Measurements from ENCODE around the gene RFESD.

Gene RFESD

DNA sequence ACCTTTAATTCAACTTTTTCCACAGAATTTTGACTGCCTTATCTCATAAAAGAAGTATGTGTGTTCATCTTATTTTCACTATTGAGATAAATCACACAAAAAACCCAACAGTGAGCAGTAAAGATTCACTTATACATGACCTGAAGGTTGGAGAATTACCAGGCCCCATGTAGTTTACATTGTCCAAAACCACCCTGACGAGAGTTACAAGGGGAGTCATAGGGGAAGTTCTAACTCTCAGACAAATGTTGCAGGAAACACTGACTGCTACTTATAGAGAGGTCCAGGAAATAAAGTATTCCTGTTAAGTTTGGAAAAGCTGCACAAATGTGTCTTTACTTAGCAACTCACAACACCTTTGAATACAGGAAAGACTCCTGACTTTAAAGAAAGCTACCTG lies 22.2 kb downstream of the RFESD start:
- Histone ChIP-seq H3K79me2 (ENCODE audit: low read length) (no peaks in the 10 kb centered on the region), H3K4me1 (ENCODE audit: low read length) (peaks cover 31% of the 10 kb centered on the region), H3K9ac (ENCODE audit: low read length) (no peak overlapping the region), H3K9me3 (ENCODE audit: insufficient read depth, low read length) (no peaks in the 10 kb centered on the region), H3K27ac (ENCODE audit: low read length) (no peak overlapping the region), H3K36me3 (replicated peaks; ENCODE audit: low read depth, low read length) (no peaks in the 10 kb centered on the region), H4K20me1 (ENCODE audit: insufficient read depth, low read length) (no peaks in the 10 kb centered on the region), H3K4me2 (ENCODE audit: low read length) (peak overlapping the region; percentile 32; the same call in 1 of the 2 replicates), H3K4me3 (ENCODE audit: low read length) (no peak overlapping the region), H3K27me3 (ENCODE audit: low read depth, low read length) (no peaks in the 10 kb centered on the region), H2AFZ (ENCODE audit: low read depth, low read length) (peak overlapping the region; percentile 53)
- TF ChIP-seq EZH2phosphoT487 (IDR thresholded peaks at IDR 0.05; ENCODE audit: low read depth) = no peak
- no peak for TF ChIP-seq CTCF (IDR thresholded peaks at IDR 0.05; ENCODE audit: low read depth, low read length)

DNA sequence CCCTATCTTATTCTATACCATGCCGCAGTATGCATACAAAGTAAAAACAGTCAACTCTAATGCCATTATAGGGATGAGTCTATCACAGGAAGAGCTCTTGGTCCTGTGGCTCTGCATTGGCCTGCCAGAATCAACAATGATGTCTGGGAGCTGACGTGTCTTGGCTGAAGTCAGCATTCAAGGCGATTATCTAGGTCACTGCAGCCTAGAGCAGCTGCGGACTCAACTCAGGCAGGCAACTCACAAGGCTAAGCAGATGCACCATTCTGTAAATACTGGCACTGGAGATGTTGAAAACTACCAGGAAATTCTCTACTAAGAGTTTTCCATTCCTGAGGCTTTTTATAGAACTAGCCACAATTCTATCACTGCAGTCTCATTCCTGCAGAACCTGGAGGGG lies 23.0 kb downstream of the RFESD start:
- no peak overlapping the region for H3K4me2 ChIP-seq (ENCODE audit: low read length)
- H3K36me3 ChIP-seq (replicated peaks; ENCODE audit: low read depth, low read length) = no peaks in the 10 kb centered on the region
- H3K27me3 ChIP-seq (ENCODE audit: low read depth, low read length) = no peaks in the 10 kb centered on the region
- H3K79me2 ChIP-seq (ENCODE audit: low read length) = no peaks in the 10 kb centered on the region
- no peak overlapping the region for H3K4me3 ChIP-seq (ENCODE audit: low read length)
- H4K20me1 ChIP-seq (ENCODE audit: insufficient read depth, low read length) = no peaks in the 10 kb centered on the region
- no peak overlapping the region for H2AFZ ChIP-seq (ENCODE audit: low read depth, low read length)
- no peak for TF ChIP-seq CTCF (IDR thresholded peaks at IDR 0.05; ENCODE audit: low read depth, low read length)
- TF ChIP-seq EZH2phosphoT487 (IDR thresholded peaks at IDR 0.05; ENCODE audit: low read depth) = no peak
- H3K9ac ChIP-seq (ENCODE audit: low read length) = no peak overlapping the region
- peaks cover 39% of the 10 kb centered on the region for H3K4me1 ChIP-seq (ENCODE audit: low read length)
- H3K9me3 ChIP-seq (ENCODE audit: insufficient read depth, low read length) = no peaks in the 10 kb centered on the region
- no peak overlapping the region for H3K27ac ChIP-seq (ENCODE audit: low read length)

- H3K9ac ChIP-seq (ENCODE audit: low read length) = no peak overlapping the region
- no peaks in the 10 kb centered on the region for H4K20me1 ChIP-seq (ENCODE audit: insufficient read depth, low read length)
- H3K4me3 ChIP-seq (ENCODE audit: low read length) = no peak overlapping the region
- H3K27ac ChIP-seq (ENCODE audit: low read length) = no peak overlapping the region
- H3K4me1 ChIP-seq (ENCODE audit: low read length) = peaks cover 44% of the 10 kb centered on the region
- H3K4me2 ChIP-seq (ENCODE audit: low read length) = no peak overlapping the region
- H2AFZ ChIP-seq (ENCODE audit: low read depth, low read length) = no peak overlapping the region
- H3K27me3 ChIP-seq (ENCODE audit: low read depth, low read length) = no peaks in the 10 kb centered on the region
- H3K36me3 ChIP-seq (replicated peaks; ENCODE audit: low read depth, low read length) = no peaks in the 10 kb centered on the region
- H3K9me3 ChIP-seq (ENCODE audit: insufficient read depth, low read length) = no peaks in the 10 kb centered on the region
- no peaks in the 10 kb centered on the region for H3K79me2 ChIP-seq (ENCODE audit: low read length)
- no peak for TF ChIP-seq EZH2phosphoT487 (IDR thresholded peaks at IDR 0.05; ENCODE audit: low read depth)
- no peak for TF ChIP-seq CTCF (IDR thresholded peaks at IDR 0.05; ENCODE audit: low read depth, low read length)
These were observed 23.4 kb downstream of the RFESD start for GRCh38 chr5:95669985-95670384.

DNA sequence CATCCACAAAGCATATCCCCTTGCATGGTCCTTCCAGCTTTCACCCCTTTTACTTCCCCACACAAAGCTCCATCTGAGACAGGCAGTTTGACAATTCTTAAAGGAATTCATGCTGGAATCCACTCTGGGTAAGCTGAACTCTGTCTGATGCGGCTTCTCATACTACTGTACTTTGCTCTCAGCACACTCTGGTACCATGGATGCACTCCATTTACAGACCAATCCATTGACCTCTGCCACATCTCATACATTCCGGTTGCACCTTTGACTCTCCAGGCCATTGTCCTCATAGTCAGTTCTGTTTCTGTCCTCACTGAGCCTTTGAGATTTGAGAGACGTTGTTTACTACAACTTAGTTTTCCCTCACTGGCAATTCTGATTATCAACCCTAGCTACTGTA lies 24.0 kb downstream of the RFESD start:
- H3K9me3 ChIP-seq (ENCODE audit: insufficient read depth, low read length) = no peaks in the 10 kb centered on the region
- H3K4me3 ChIP-seq (ENCODE audit: low read length) = no peak overlapping the region
- H3K27me3 ChIP-seq (ENCODE audit: low read depth, low read length) = no peaks in the 10 kb centered on the region
- peaks cover 45% of the 10 kb centered on the region for H3K4me1 ChIP-seq (ENCODE audit: low read length)
- no peak overlapping the region for H3K4me2 ChIP-seq (ENCODE audit: low read length)
- no peaks in the 10 kb centered on the region for H3K79me2 ChIP-seq (ENCODE audit: low read length)
- TF ChIP-seq CTCF (IDR thresholded peaks at IDR 0.05; ENCODE audit: low read depth, low read length) (no peak), EZH2phosphoT487 (IDR thresholded peaks at IDR 0.05; ENCODE audit: low read depth) (no peak)
- H3K27ac ChIP-seq (ENCODE audit: low read length) = no peak overlapping the region
- no peak overlapping the region for H3K9ac ChIP-seq (ENCODE audit: low read length)
- H2AFZ ChIP-seq (ENCODE audit: low read depth, low read length) = no peak overlapping the region
- H4K20me1 ChIP-seq (ENCODE audit: insufficient read depth, low read length) = no peaks in the 10 kb centered on the region
- no peaks in the 10 kb centered on the region for H3K36me3 ChIP-seq (replicated peaks; ENCODE audit: low read depth, low read length)
